Measurements from ENCODE around the gene HS3ST5. TPM values are rescaled to one million over a fixed set of nuclear protein-coding genes. Genes with fewer than 3 reads are reported as not detected.

HS3ST5 gene
- total RNA-seq, 1 experiment from 2014 or later = 0.09 TPM

- H3K4me3 ChIP-seq = no peak overlapping the region
- no peaks in the 10 kb centered on the region for H3K4me1 ChIP-seq (replicated peaks; ENCODE audit: insufficient read depth)
- no TSS peak for BruUV-seq (replicated peaks)
- H3F3A ChIP-seq (ENCODE audit: insufficient read depth, low read depth) = no peaks in the 10 kb centered on the region
- ChIA-PET POLR2A (ENCODE audit: unreplicated experiment) (no interaction called here), CTCF (no interaction called here)
- H2AFZ ChIP-seq = no peak overlapping the region
- intact Hi-C loops (cut with micrococcal nuclease; ENCODE audit: unreplicated experiment) = no loop called here
- no peak for DNase-seq
- no peak overlapping the region for H3K4me2 ChIP-seq
- no peaks in the 10 kb centered on the region for H4K20me1 ChIP-seq (ENCODE audit: insufficient read depth)
- no peaks in the 10 kb centered on the region for H3K27me3 ChIP-seq (ENCODE audit: insufficient read depth, low read depth)
- H3K79me2 ChIP-seq (ENCODE audit: low read depth) = no peaks in the 10 kb centered on the region
- H3K36me3 ChIP-seq (ENCODE audit: low read depth) = no peaks in the 10 kb centered on the region
- H3K27ac ChIP-seq = no peak overlapping the region
- no peaks in the 10 kb centered on the region for H3K9me3 ChIP-seq (ENCODE audit: insufficient read depth, low read depth)
- TF ChIP-seq EZH2 (IDR thresholded peaks at IDR 0.05; ENCODE audit: low read depth) (no peak), CTCF (conservative IDR thresholded peaks at IDR 0.05) (no peak)
- no peaks in the 10 kb centered on the region for H3K9me2 ChIP-seq (ENCODE audit: insufficient read depth)
Observed at GRCh38 chr6:114033606-114034005, 309.2 kb downstream of the HS3ST5 start.

GRCh38 chr6:114032721-114033120, 310.1 kb downstream of the HS3ST5 start:
- ChIA-PET CTCF (no interaction called here), POLR2A (ENCODE audit: unreplicated experiment) (no interaction called here)
- no peaks in the 10 kb centered on the region for H3K9me3 ChIP-seq (ENCODE audit: insufficient read depth, low read depth)

GRCh38 chr6:114030767-114031166, 312.1 kb downstream of the HS3ST5 start:
- H3K27ac ChIP-seq = no peak overlapping the region
- H3K9me3 ChIP-seq (ENCODE audit: insufficient read depth, low read depth) = no peaks in the 10 kb centered on the region
- no peak overlapping the region for H2AFZ ChIP-seq
- H3K79me2 ChIP-seq (ENCODE audit: low read depth) = no peaks in the 10 kb centered on the region
- ChIA-PET POLR2A (ENCODE audit: unreplicated experiment) (no interaction called here), CTCF (no interaction called here)
- DNase-seq = no peak
- H3K4me2 ChIP-seq = no peak overlapping the region
- H3K9me2 ChIP-seq (ENCODE audit: insufficient read depth) = no peaks in the 10 kb centered on the region
- H3F3A ChIP-seq (ENCODE audit: insufficient read depth, low read depth) = no peaks in the 10 kb centered on the region
- no peaks in the 10 kb centered on the region for H3K27me3 ChIP-seq (ENCODE audit: insufficient read depth, low read depth)
- BruUV-seq (replicated peaks) = no TSS peak
- no peak overlapping the region for H3K4me3 ChIP-seq
- H3K4me1 ChIP-seq (replicated peaks; ENCODE audit: insufficient read depth) = no peaks in the 10 kb centered on the region
- intact Hi-C loops (cut with micrococcal nuclease; ENCODE audit: unreplicated experiment) = no loop called here
- H3K36me3 ChIP-seq (ENCODE audit: low read depth) = no peaks in the 10 kb centered on the region
- no peak for TF ChIP-seq EZH2 (IDR thresholded peaks at IDR 0.05; ENCODE audit: low read depth)
- TF ChIP-seq CTCF (conservative IDR thresholded peaks at IDR 0.05) = no peak
- no peaks in the 10 kb centered on the region for H4K20me1 ChIP-seq (ENCODE audit: insufficient read depth)

More at GRCh38 chr6:114032721-114033120, 310.1 kb downstream of the HS3ST5 start:
- Histone ChIP-seq H3K4me1 (replicated peaks; ENCODE audit: insufficient read depth) (no peaks in the 10 kb centered on the region), H3K27ac (no peak overlapping the region), H3K9me2 (ENCODE audit: insufficient read depth) (no peaks in the 10 kb centered on the region), H3K27me3 (ENCODE audit: insufficient read depth, low read depth) (no peaks in the 10 kb centered on the region), H3F3A (ENCODE audit: insufficient read depth, low read depth) (no peaks in the 10 kb centered on the region), H3K4me3 (no peak overlapping the region), H2AFZ (no peak overlapping the region), H3K79me2 (ENCODE audit: low read depth) (no peaks in the 10 kb centered on the region), H4K20me1 (ENCODE audit: insufficient read depth) (no peaks in the 10 kb centered on the region), H3K36me3 (ENCODE audit: low read depth) (no peaks in the 10 kb centered on the region), H3K4me2 (no peak overlapping the region)
- intact Hi-C loops (cut with micrococcal nuclease; ENCODE audit: unreplicated experiment) = no loop called here
- TF ChIP-seq CTCF (conservative IDR thresholded peaks at IDR 0.05) = no peak
- TF ChIP-seq EZH2 (IDR thresholded peaks at IDR 0.05; ENCODE audit: low read depth) = no peak
- no TSS peak for BruUV-seq (replicated peaks)
- DNase-seq = no peak

All from PC-9 (cell line).